DND-41 (cell line): Measurements from ENCODE around the gene TMBIM1.

ENCODE experiments used
- CTCF ChIP-seq: IDR thresholded peaks from 2 replicates; pipeline ENCODE4 v1.5.1; 2012; ENCODE audit warnings: borderline replicate concordance, low read length, moderate library complexity, mild to moderate bottlenecking; ENCODE audit not compliant: poor library complexity, severe bottlenecking; ENCODE audit errors: extremely low read depth
- EZH2 ChIP-seq: IDR thresholded peaks from 3 replicates; pipeline ENCODE4 v1.6.1; 2012; ENCODE audit warnings: borderline replicate concordance, low read depth, mild to moderate bottlenecking, moderate library complexity, low read length, inconsistent platforms; ENCODE audit not compliant: severe bottlenecking

GRCh38 chr2:218281449-218281848 lies 10.9 kb downstream of the TMBIM1 start:
- no peak for TF ChIP-seq CTCF
- no peak for TF ChIP-seq EZH2
